Uterus (tissue), 4 donors: ENCODE data around the gene CLDN9. TPM values are rescaled to one million over a fixed set of nuclear protein-coding genes. Genes with fewer than 3 reads are reported as not detected.

ENCODE experiments used
- DNase-seq, 2 donors: peaks; one replicate each; pipeline ENCODE4 v3.0.0-alpha.2; 2019 to 2020
- H3K27ac ChIP-seq, 2 donors: fragments of 200-600 bp; sonication (generic); 1 replicate in 1 of 2; 2 replicates in 1 of 2; pipeline ENCODE4 v1.5.1; 2016 to 2018
- H3K27me3 ChIP-seq, 2 donors: fragments of 200-600 bp; sonication (generic); one replicate each; pipeline ENCODE4 v1.5.1; 2018 to 2019; ENCODE audit warnings: control low read depth in 1 of 2
- H3K36me3 ChIP-seq, 2 donors: fragments of 200-600 bp; sonication (generic); one replicate each; pipeline ENCODE4 v1.5.1; 2019; ENCODE audit warnings: control low read depth in 1 of 2
- H3K4me1 ChIP-seq, 2 donors: fragments of 200-600 bp; sonication (generic); one replicate each; pipeline ENCODE4 v1.5.1; 2018 to 2019; ENCODE audit warnings: control low read depth in 1 of 2
- H3K4me3 ChIP-seq, 2 donors: fragments of 200-600 bp; sonication (generic); 1 replicate in 1 of 2; 2 replicates in 1 of 2; pipeline ENCODE4 v1.5.1; 2018 to 2019; ENCODE audit warnings: mild to moderate bottlenecking in 1 of 2
- H3K9me3 ChIP-seq, 2 donors: fragments of 200-600 bp; sonication (generic); one replicate each; pipeline ENCODE4 v1.5.1; 2019; ENCODE audit warnings: control low read depth in 1 of 2
- POLR2A ChIP-seq, 2 donors: fragments of 450-650 bp; IDR thresholded peaks; one replicate each; pipeline ENCODE4 v1.6.1; 2016; ENCODE audit warnings: antibody characterized with exemption in 2 of 2, mild to moderate bottlenecking in 1 of 2, moderate library complexity in 1 of 2
- intact Hi-C: fragments of 100-400 bp; cut with DNase I; formaldehyde crosslinking; loops from one replicate; pipeline ENCODE4 v1.15.1; 2023; ENCODE audit warnings: low total_unique reads
- total RNA-seq, 4 donors: library from RNA; depleted of rRNA in 3 of 4; stranded (reverse); fragments of >200 nt in 3 of 4; gene quantifications; one replicate each; pipeline versions ENCODE4 v1.1.0 to v1.2.4, GENCODE V29; 2014 to 2023
- TF ChIP-seq, protein P1 (sequence below), 4 experiments: fragments of 200-600 bp in 2 of 4; fragments of 450-650 bp in 2 of 4; sonication (generic) in 2 of 4; IDR thresholded peaks; one replicate each; pipeline ENCODE4 v1.5.1; 2016 to 2019; ENCODE audit warnings: antibody characterized with exemption in 4 of 4, mild to moderate bottlenecking in 2 of 4, moderate library complexity in 1 of 4
- donor health status: DM: yes; HTN: yes; CAD: no.

Gene CLDN9
- total RNA-seq, 4 donors from 2014 or later: 0.21 to 1.8 TPM; not detected in 2

- Histone ChIP-seq H3K27ac (peak overlapping the region; percentile 94 to 95), H3K36me3 (no peaks in the 10 kb centered on the region), H3K4me1 (peaks cover 0 to 18% of the 10 kb centered on the region in 2 donors), H3K9me3 (no peaks in the 10 kb centered on the region), H3K4me3 (peak overlapping the region; percentile 51 to 78), H3K27me3 (peaks cover 6 to 12% of the 10 kb centered on the region in 2 donors)
- peak; percentile 95 for DNase-seq
- TF ChIP-seq, protein P1, sequence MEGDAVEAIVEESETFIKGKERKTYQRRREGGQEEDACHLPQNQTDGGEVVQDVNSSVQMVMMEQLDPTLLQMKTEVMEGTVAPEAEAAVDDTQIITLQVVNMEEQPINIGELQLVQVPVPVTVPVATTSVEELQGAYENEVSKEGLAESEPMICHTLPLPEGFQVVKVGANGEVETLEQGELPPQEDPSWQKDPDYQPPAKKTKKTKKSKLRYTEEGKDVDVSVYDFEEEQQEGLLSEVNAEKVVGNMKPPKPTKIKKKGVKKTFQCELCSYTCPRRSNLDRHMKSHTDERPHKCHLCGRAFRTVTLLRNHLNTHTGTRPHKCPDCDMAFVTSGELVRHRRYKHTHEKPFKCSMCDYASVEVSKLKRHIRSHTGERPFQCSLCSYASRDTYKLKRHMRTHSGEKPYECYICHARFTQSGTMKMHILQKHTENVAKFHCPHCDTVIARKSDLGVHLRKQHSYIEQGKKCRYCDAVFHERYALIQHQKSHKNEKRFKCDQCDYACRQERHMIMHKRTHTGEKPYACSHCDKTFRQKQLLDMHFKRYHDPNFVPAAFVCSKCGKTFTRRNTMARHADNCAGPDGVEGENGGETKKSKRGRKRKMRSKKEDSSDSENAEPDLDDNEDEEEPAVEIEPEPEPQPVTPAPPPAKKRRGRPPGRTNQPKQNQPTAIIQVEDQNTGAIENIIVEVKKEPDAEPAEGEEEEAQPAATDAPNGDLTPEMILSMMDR (IDR thresholded peaks at IDR 0.05): no peak
- TF ChIP-seq POLR2A (IDR thresholded peaks at IDR 0.05): peak in 1 of 2 donors; percentile 25
- intact Hi-C loops: no loop called here
Measured at GRCh38 chr16:3022208-3022683, 9.5 kb downstream of the CLDN9 start.

DNA sequence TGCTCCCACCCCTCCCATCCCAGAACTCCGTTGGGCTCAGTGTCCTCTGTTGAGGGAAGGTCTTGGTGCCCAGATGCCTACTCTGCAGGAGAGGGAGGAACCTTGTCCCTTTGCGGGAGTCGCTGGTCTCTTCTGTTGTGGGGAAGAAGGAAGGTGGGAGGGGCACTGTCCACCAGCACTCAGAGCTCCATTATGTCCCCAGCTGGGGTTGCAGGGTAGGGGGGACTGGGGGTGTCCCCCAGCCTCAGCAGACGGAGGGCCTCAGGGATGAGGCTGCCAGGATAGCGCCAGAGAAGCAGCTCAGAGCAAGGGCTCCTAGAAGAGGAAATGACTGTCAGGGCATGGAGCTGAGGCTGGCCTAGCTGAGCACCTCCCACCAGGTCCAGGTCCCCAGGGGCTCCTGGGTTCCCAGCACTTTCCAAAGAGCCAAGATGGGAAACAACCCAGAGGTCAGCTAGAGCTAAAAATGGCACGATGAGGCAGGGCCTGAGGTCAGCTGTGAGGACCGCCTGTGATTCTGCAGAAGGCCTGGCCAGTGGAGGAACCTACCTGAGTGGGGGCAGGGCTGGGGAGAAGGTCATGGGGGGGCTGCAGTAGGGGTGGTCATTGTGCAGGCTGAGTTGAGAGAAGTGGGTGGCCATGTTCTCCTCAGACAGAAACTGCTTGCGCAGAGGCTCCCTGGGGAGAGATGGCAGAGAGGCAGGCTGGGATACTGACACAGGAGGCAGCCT, 10.1 kb downstream of the CLDN9 start:
- H3K27ac ChIP-seq: peak overlapping the region; percentile 94 to 95
- TF ChIP-seq, protein P1 (IDR thresholded peaks at IDR 0.05): no peak
- no peak for TF ChIP-seq POLR2A (IDR thresholded peaks at IDR 0.05)
- peak overlapping the region; percentile 63 to 78 for H3K4me3 ChIP-seq
- H3K4me1 ChIP-seq: peaks cover 0 to 18% of the 10 kb centered on the region in 2 donors
- peak; percentile 46 to 52 for DNase-seq
- H3K27me3 ChIP-seq: peaks cover 0 to 9% of the 10 kb centered on the region in 2 donors
- no peaks in the 10 kb centered on the region for H3K36me3 ChIP-seq
- intact Hi-C loops: no loop called here
- no peaks in the 10 kb centered on the region for H3K9me3 ChIP-seq

GRCh38 chr16:3023415-3023668, 10.6 kb downstream of the CLDN9 start:
- H3K27me3 ChIP-seq: peaks cover 0 to 4% of the 10 kb centered on the region in 2 donors
- no peaks in the 10 kb centered on the region for H3K9me3 ChIP-seq
- no peaks in the 10 kb centered on the region for H3K36me3 ChIP-seq
- peak overlapping the region; percentile 63 to 78 for H3K4me3 ChIP-seq
- H3K4me1 ChIP-seq: peaks cover 0 to 22% of the 10 kb centered on the region in 2 donors
- peak overlapping the region; percentile 94 to 95 for H3K27ac ChIP-seq
- DNase-seq: peak; percentile 58 to 63
- intact Hi-C loops: no loop called here
- no peak for TF ChIP-seq POLR2A (IDR thresholded peaks at IDR 0.05)
- TF ChIP-seq, protein P1 (IDR thresholded peaks at IDR 0.05): no peak

DNA sequence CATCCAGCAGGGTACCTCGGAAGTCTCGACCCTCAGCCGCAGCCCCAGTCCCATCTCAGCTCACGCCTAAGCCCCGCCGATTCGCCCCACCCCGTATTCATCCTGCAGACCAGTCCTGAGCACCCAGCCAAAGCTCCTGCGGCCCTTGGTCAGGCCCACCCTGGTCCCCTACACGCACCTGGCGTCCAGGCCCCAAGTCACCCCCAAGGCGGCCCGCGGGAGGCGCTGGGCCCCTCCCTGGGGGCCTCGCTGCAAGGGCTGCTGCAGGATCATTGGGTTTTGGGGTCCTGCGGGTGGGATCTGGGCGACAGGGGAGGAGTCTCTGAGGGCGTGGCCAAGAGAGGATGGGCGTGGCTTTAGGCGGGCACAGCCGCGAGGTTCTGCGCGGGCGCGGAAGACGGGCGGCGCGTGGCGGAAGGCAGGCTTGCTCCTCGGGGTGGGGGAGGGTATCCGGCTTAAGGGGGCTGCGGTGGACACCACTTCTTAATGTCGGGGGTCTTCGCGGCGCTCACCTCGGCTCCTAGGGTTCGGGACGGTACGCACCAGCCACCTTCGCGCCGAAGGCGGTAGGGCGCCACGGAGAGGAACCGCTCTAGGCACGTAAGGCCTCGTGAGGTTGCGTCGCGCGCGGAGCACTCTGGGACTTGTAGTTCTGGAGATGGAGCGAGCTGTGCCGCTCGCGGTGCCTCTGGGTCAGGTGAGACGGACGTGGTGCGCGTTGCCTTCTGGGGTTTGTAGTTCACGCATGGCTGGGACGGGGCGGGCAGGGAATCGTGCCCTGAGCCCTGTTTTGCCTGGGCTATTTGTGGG, 11.2 kb downstream of the CLDN9 start, which contains the start of the genes HCFC1R1 and THOC6:
HCFC1R1 (minus strand) TSS at position 274 of the 810 bp plus-strand sequence; CDS start at position 273, 1 bp downstream.
THOC6 (plus strand) TSS at position 367 of the 810 bp plus-strand sequence; CDS start at position 659, 292 bp downstream.
- TF ChIP-seq POLR2A (IDR thresholded peaks at IDR 0.05): peak; percentile 59 to 82
- TF ChIP-seq, protein P1 (IDR thresholded peaks at IDR 0.05): peak in 3 of 4 experiments; percentile 6 to 34 (median 16)
- no peaks in the 10 kb centered on the region for H3K27me3 ChIP-seq
- H3K27ac ChIP-seq: peak within 1 kb of the TSS; percentile 94 to 95
- H3K4me1 ChIP-seq: peaks cover 0 to 22% of the 10 kb centered on the region in 2 donors
- H3K36me3 ChIP-seq: no peaks in the 10 kb centered on the region
- DNase-seq: peak; percentile 94 to 98
- intact Hi-C loops: no loop called here
- no peaks in the 10 kb centered on the region for H3K9me3 ChIP-seq
- H3K4me3 ChIP-seq: peak within 1 kb of the TSS; percentile 63 to 78
